Measurements from ENCODE around the gene MORN1.

GRCh38 chr1:2436876-2437275 is 45.5 kb upstream of the MORN1 start:
- TF ChIP-seq CTCF (IDR thresholded peaks at IDR 0.05) (no peak), POLR2A (IDR thresholded peaks at IDR 0.05) (no peak)
